Activated T-helper 1 cell treated with anti-CD3 and anti-CD28 coated beads, Interleukin-12 subunit alpha, Interleukin-12 subunit beta, Interleukin-2, Interleukin-4 antibody, amounts not matched to agents 30 ng/mL and 10 ng/mL and 1 ng/mL, durations not matched to agents 14 hours and 24 hours and 36 hours (primary cell): ENCODE measurements around the gene RETREG3. TPM values are rescaled to one million over a fixed set of nuclear protein-coding genes. Genes with fewer than 3 reads are reported as not detected.
A peak's percentile ranks its signal among the peaks of the same experiment; 100 is the strongest.
"Not testable (repeated sequence)": the region's sequence is repeated elsewhere in the genome, so short reads cannot be mapped to it uniquely, and the experiment has no call there.

ENCODE experiments used
- DNase-seq: peaks from one replicate; pipeline ENCODE4 v3.0.0; 2021; ENCODE audit warnings: low spot score
- H3K27ac Mint-ChIP-seq: one replicate; pipeline ENCODE4 v1.8.0; 2021; ENCODE audit warnings: mild to moderate bottlenecking, mixed read lengths
- H3K27me3 Mint-ChIP-seq: one replicate; pipeline ENCODE4 v1.8.0; 2022; ENCODE audit warnings: mild to moderate bottlenecking, moderate library complexity, mixed read lengths; ENCODE audit not compliant: insufficient read depth
- H3K36me3 Mint-ChIP-seq: one replicate; pipeline ENCODE4 v1.8.0; 2021; ENCODE audit warnings: low read depth, mixed read lengths
- H3K4me1 Mint-ChIP-seq: one replicate; pipeline ENCODE4 v1.8.0; 2021; ENCODE audit warnings: low read depth, mixed read lengths
- H3K4me3 Mint-ChIP-seq: one replicate; pipeline ENCODE4 v1.8.0; 2021; ENCODE audit warnings: mild to moderate bottlenecking, moderate library complexity, mixed read lengths
- H3K9me3 Mint-ChIP-seq: one replicate; pipeline ENCODE4 v1.8.0; 2021; ENCODE audit warnings: mixed read lengths
- intact Hi-C: fragments of 100-400 bp; cut with micrococcal nuclease; formaldehyde crosslinking; loops from one replicate; pipeline ENCODE4 v1.15.1; 2024
- total RNA-seq: library from RNA; stranded (reverse); gene quantifications from 2 replicates; pipeline ENCODE4 v1.2.3, GENCODE V29; 2022

Gene RETREG3
- total RNA-seq, 1 donor from 2014 or later: 43.4 TPM

GRCh38 chr17:42627032-42627764 is 18.0 kb upstream of the RETREG3 start:
- H3K27ac Mint-ChIP-seq, DNase-seq, intact Hi-C loops, H3K36me3 Mint-ChIP-seq, H3K4me3 Mint-ChIP-seq, H3K27me3 Mint-ChIP-seq, H3K9me3 Mint-ChIP-seq, H3K4me1 Mint-ChIP-seq: not testable (repeated sequence)

GRCh38 chr17:42623732-42624596 is 14.8 kb upstream of the RETREG3 start:
- Mint-ChIP-seq H3K27ac (no peak overlapping the region), H3K36me3 (no peaks in the 10 kb centered on the region), H3K27me3 (no peaks in the 10 kb centered on the region), H3K4me3 (no peak overlapping the region), H3K4me1 (peaks cover 3% of the 10 kb centered on the region), H3K9me3 (no peaks in the 10 kb centered on the region)
- no peak for DNase-seq
- intact Hi-C loops: no loop called here

- no peak overlapping the region for H3K27ac Mint-ChIP-seq
- H3K4me3 Mint-ChIP-seq: no peak overlapping the region
- no peaks in the 10 kb centered on the region for H3K9me3 Mint-ChIP-seq
- intact Hi-C loops: no loop called here
- peaks cover 10% of the 10 kb centered on the region for H3K4me1 Mint-ChIP-seq
- no peaks in the 10 kb centered on the region for H3K36me3 Mint-ChIP-seq
- no peaks in the 10 kb centered on the region for H3K27me3 Mint-ChIP-seq
- no peak for DNase-seq
Measured at GRCh38 chr17:42623271-42623670, 14.1 kb upstream of the RETREG3 start.

GRCh38 chr17:42621987-42622386 is 12.8 kb upstream of the RETREG3 start:
- peaks cover 17% of the 10 kb centered on the region for H3K4me1 Mint-ChIP-seq
- H3K4me3 Mint-ChIP-seq, H3K9me3 Mint-ChIP-seq, DNase-seq, H3K27ac Mint-ChIP-seq, H3K36me3 Mint-ChIP-seq, intact Hi-C loops, H3K27me3 Mint-ChIP-seq: not testable (repeated sequence)

GRCh38 chr17:42618442-42619150 is 9.4 kb upstream of the RETREG3 start:
- Mint-ChIP-seq H3K27ac (no peak overlapping the region), H3K27me3 (no peaks in the 10 kb centered on the region), H3K4me1 (peaks cover 17% of the 10 kb centered on the region), H3K9me3 (no peaks in the 10 kb centered on the region), H3K36me3 (peaks cover 15% of the 10 kb centered on the region), H3K4me3 (no peak overlapping the region)
- intact Hi-C loops: no loop called here
- no peak for DNase-seq

GRCh38 chr17:42617956-42618431 is 8.8 kb upstream of the RETREG3 start:
- Mint-ChIP-seq H3K4me1 (peaks cover 17% of the 10 kb centered on the region), H3K9me3 (no peaks in the 10 kb centered on the region), H3K36me3 (peaks cover 17% of the 10 kb centered on the region), H3K27ac (no peak overlapping the region), H3K4me3 (no peak overlapping the region), H3K27me3 (no peaks in the 10 kb centered on the region)
- no peak for DNase-seq
- intact Hi-C loops: no loop called here

- intact Hi-C loops: no loop called here
- Mint-ChIP-seq H3K9me3 (no peaks in the 10 kb centered on the region), H3K4me3 (no peak overlapping the region), H3K36me3 (peaks cover 25% of the 10 kb centered on the region), H3K27me3 (no peaks in the 10 kb centered on the region), H3K27ac (no peak overlapping the region), H3K4me1 (peaks cover 12% of the 10 kb centered on the region)
- no peak for DNase-seq
Measured at GRCh38 chr17:42613699-42614295, 4.6 kb upstream of the RETREG3 start.

GRCh38 chr17:42612013-42612412 is 2.8 kb upstream of the RETREG3 start:
- H3K9me3 Mint-ChIP-seq: no peaks in the 10 kb centered on the region
- peak overlapping the region; percentile 32 for H3K4me3 Mint-ChIP-seq
- no peaks in the 10 kb centered on the region for H3K27me3 Mint-ChIP-seq
- peaks cover 15% of the 10 kb centered on the region for H3K4me1 Mint-ChIP-seq
- H3K36me3 Mint-ChIP-seq: peaks cover 25% of the 10 kb centered on the region
- intact Hi-C loops: no loop called here
- no peak for DNase-seq
- H3K27ac Mint-ChIP-seq: no peak overlapping the region

- intact Hi-C loops: loop anchor here (1.0 to 10.0 kb wide), 10 partner anchors 33 to 561 kb away; partner anchors contain the start of genes BECN1, EZH1, IFI35 and NAGLU
- Mint-ChIP-seq H3K36me3 (peaks cover 24% of the 10 kb centered on the region), H3K4me3 (peak overlapping the region; percentile 100), H3K4me1 (peaks cover 31% of the 10 kb centered on the region), H3K27ac (peak overlapping the region; percentile 94)
- H3K9me3 Mint-ChIP-seq, H3K27me3 Mint-ChIP-seq: not testable (repeated sequence)
- DNase-seq: peak; percentile 5
Measured at GRCh38 chr17:42609814-42610801, 934 bp upstream of the RETREG3 start.

- Mint-ChIP-seq H3K9me3 (no peaks in the 10 kb centered on the region), H3K36me3 (peaks cover 17% of the 10 kb centered on the region), H3K4me3 (peak overlapping the region; percentile 100), H3K4me1 (peaks cover 42% of the 10 kb centered on the region), H3K27ac (peak overlapping the region; percentile 94), H3K27me3 (no peaks in the 10 kb centered on the region)
- intact Hi-C loops: loop anchor here (1.0 to 10.0 kb wide), 10 partner anchors 31 to 562 kb away; partner anchors contain the start of genes BECN1, EZH1, IFI35 and NAGLU
- DNase-seq: no peak
Measured at GRCh38 chr17:42608305-42609181, 631 bp downstream of the RETREG3 start.

- Mint-ChIP-seq H3K36me3 (peaks cover 14% of the 10 kb centered on the region), H3K9me3 (no peaks in the 10 kb centered on the region), H3K27me3 (no peaks in the 10 kb centered on the region), H3K27ac (peak overlapping the region; percentile 44), H3K4me3 (peak overlapping the region; percentile 100), H3K4me1 (peaks cover 42% of the 10 kb centered on the region)
- DNase-seq: no peak
- intact Hi-C loops: loop anchor here (2.0 to 10.0 kb wide), 2 partner anchors 397 to 563 kb away; partner anchors contain the start of genes IFI35 and NBR1
Measured at GRCh38 chr17:42607769-42608168, 1.4 kb downstream of the RETREG3 start.
